Body of pancreas (tissue), 4 donors: ENCODE results near the gene ZNF775. TPM values are rescaled to one million over a fixed set of nuclear protein-coding genes. Genes with fewer than 3 reads are reported as not detected.

Experiments used
- ATAC-seq: fragments of 150-250 bp; one replicate; pipeline ENCODE4 v1.9.1; 2016
- DNase-seq, 4 donors: peaks; one replicate each; pipeline ENCODE4 v3.0.0-alpha.2; 2019
- H3K27ac ChIP-seq, 4 donors: fragments of 200-600 bp; sonication (generic); 1 replicate in 3 of 4; 2 replicates in 1 of 4; pipeline versions ENCODE4 v1.5.1 to v1.6.1; 2016 to 2019; ENCODE audit warnings: mild to moderate bottlenecking in 1 of 4, mixed read lengths in 1 of 4, moderate library complexity in 1 of 4
- H3K27me3 ChIP-seq, 2 donors: fragments of 200-600 bp; sonication (generic); one replicate each; pipeline ENCODE4 v1.6.0; 2016; ENCODE audit warnings: mild to moderate bottlenecking in 1 of 2
- H3K36me3 ChIP-seq, 2 donors: fragments of 200-600 bp; sonication (generic); replicated peaks in 1 of 2; 2 replicates each; pipeline ENCODE4 v1.5.1; 2016; ENCODE audit warnings: low read depth in 2 of 2; ENCODE audit not compliant: insufficient read depth in 1 of 2
- H3K4me1 ChIP-seq: fragments of 200-600 bp; sonication (generic); one replicate; pipeline ENCODE4 v1.6.0; 2016
- H3K4me3 ChIP-seq, 2 donors: fragments of 200-600 bp; sonication (generic); 1 replicate in 1 of 2; 2 replicates in 1 of 2; pipeline ENCODE4 v1.5.1; 2016 to 2019
- H3K9me3 ChIP-seq, 3 donors: fragments of 200-600 bp; sonication (generic); 1 replicate in 2 of 3; 2 replicates in 1 of 3; pipeline ENCODE4 v1.5.1; 2016
- CTCF ChIP-seq, 7 experiments: fragments of 450-650 bp in 4 of 7; fragments of 200-600 bp in 3 of 7; sonication (generic) in 3 of 7; IDR thresholded peaks; one replicate each; pipeline ENCODE4 v1.5.1; 2016 to 2019; ENCODE audit warnings: antibody characterized with exemption in 7 of 7
- POLR2A ChIP-seq, 3 donors: fragments of 450-650 bp; IDR thresholded peaks; one replicate each; pipeline ENCODE4 v1.6.1; 2016; ENCODE audit warnings: antibody characterized with exemption in 3 of 3, mild to moderate bottlenecking in 2 of 3
- WGBS, 2 donors: methylation state at CpG; one replicate each; pipeline ENCODE4 v1.1.5; 2017; 5-methylcytosine and 5-hydroxymethylcytosine counted together
- intact Hi-C: fragments of 100-400 bp; cut with DNase I; formaldehyde crosslinking; loops from one replicate; pipeline ENCODE4 v1.15.1; 2023
- total RNA-seq, 2 donors: library from RNA; depleted of rRNA; stranded (reverse); fragments of >200 nt; gene quantifications; one replicate each; pipeline ENCODE4 v1.1.0, GENCODE V29; 2016

ZNF775 gene
- total RNA-seq, 2 donors from 2014 or later: 6.0 to 10.2 TPM

- Histone ChIP-seq H3K4me1 (peaks cover 38% of the 10 kb centered on the region), H3K27me3 (no peaks in the 10 kb centered on the region), H3K9me3 (no peaks in the 10 kb centered on the region), H3K27ac (peak overlapping the region in 2 of 4 donors; percentile 5 to 8), H3K36me3 (peaks cover 0 to 3% of the 10 kb centered on the region in 2 donors), H3K4me3 (no peak overlapping the region)
- TF ChIP-seq CTCF (IDR thresholded peaks at IDR 0.05) (no peak), POLR2A (IDR thresholded peaks at IDR 0.05) (no peak)
- peak in 3 of 4 donors; percentile 12 to 39 (median 36) for DNase-seq
- ATAC-seq: no peak
- WGBS, 2 donors: 66 to 77% methylated on average over 15 of the region's 15 CpGs
- intact Hi-C loops: loop anchor here (10.0 kb wide), 1 partner anchor 116 kb away; no protein-coding TSS in a partner anchor
These were observed 21.8 kb downstream of the ZNF775 start for GRCh38 chr7:150400788-150401423.

- WGBS, 2 donors: 89 to 100% methylated on average over 1 of the region's 1 CpG
- H3K4me1 ChIP-seq: peaks cover 43% of the 10 kb centered on the region
- DNase-seq (no peak), ATAC-seq (no peak)
- TF ChIP-seq POLR2A (IDR thresholded peaks at IDR 0.05) (no peak), CTCF (IDR thresholded peaks at IDR 0.05) (no peak)
- H3K36me3 ChIP-seq: peaks cover 0 to 3% of the 10 kb centered on the region in 2 donors
- no peaks in the 10 kb centered on the region for H3K27me3 ChIP-seq
- no peaks in the 10 kb centered on the region for H3K9me3 ChIP-seq
- H3K27ac ChIP-seq: no peak overlapping the region
- intact Hi-C loops: loop anchor here (10.0 kb wide), 1 partner anchor 117 kb away; no protein-coding TSS in a partner anchor
- H3K4me3 ChIP-seq: no peak overlapping the region
These were observed 22.3 kb downstream of the ZNF775 start for GRCh38 chr7:150401424-150401790.

- Histone ChIP-seq H3K4me3 (no peak overlapping the region), H3K9me3 (no peaks in the 10 kb centered on the region), H3K27me3 (no peaks in the 10 kb centered on the region), H3K36me3 (peaks cover 0 to 3% of the 10 kb centered on the region in 2 donors), H3K4me1 (peaks cover 49% of the 10 kb centered on the region), H3K27ac (no peak overlapping the region)
- intact Hi-C loops: loop anchor here (10.0 kb wide), 1 partner anchor 117 kb away; no protein-coding TSS in a partner anchor
- WGBS, 2 donors: 89 to 93% methylated on average over 7 of the region's 7 CpGs
- ATAC-seq (no peak), DNase-seq (peak in 1 of 4 donors; percentile 3)
- TF ChIP-seq POLR2A (IDR thresholded peaks at IDR 0.05): no peak
- no peak for TF ChIP-seq CTCF (IDR thresholded peaks at IDR 0.05)
These were observed 22.9 kb downstream of the ZNF775 start for GRCh38 chr7:150401861-150402631.

GRCh38 chr7:150402671-150403321 is 23.7 kb downstream of the ZNF775 start:
- H3K9me3 ChIP-seq: no peaks in the 10 kb centered on the region
- ATAC-seq: no peak
- peak; percentile 28 to 69 (median 54) for DNase-seq
- no peaks in the 10 kb centered on the region for H3K27me3 ChIP-seq
- H3K4me3 ChIP-seq: no peak overlapping the region
- WGBS, 2 donors: 62 to 76% methylated on average over 10 to 13 of the region's 13 CpGs
- intact Hi-C loops: loop anchor here (10.0 kb wide), 1 partner anchor 118 kb away; no protein-coding TSS in a partner anchor
- peaks cover 0 to 2% of the 10 kb centered on the region in 2 donors for H3K36me3 ChIP-seq
- H3K27ac ChIP-seq: peak overlapping the region in 1 of 4 donors; percentile 7
- H3K4me1 ChIP-seq: peaks cover 57% of the 10 kb centered on the region
- TF ChIP-seq POLR2A (IDR thresholded peaks at IDR 0.05) (peak in 1 of 3 donors; percentile 7), CTCF (IDR thresholded peaks at IDR 0.05) (no peak)
